ENCODE data around the gene PCSK4. TPM values are rescaled to one million over a fixed set of nuclear protein-coding genes. Genes with fewer than 3 reads are reported as not detected.

PCSK4 gene
- total and polyA plus RNA-seq, 9 of the 15 experiments (the other 6 are each of a cell fraction or from before 2014, with no cell fraction given) = 0.01 to 9.1 (median 2.1) TPM; not detected in 1

GRCh38 chr19:1507763-1508506 lies 17.8 kb upstream of the PCSK4 start (continued):
- TF ChIP-seq ATF1 (CRISPR knock-in tag; IDR thresholded peaks at IDR 0.05) (peak; percentile 52; the same call in 1 of the 2 replicates), ATF1 (tag; IDR thresholded peaks at IDR 0.05) (peak; percentile 97), KAT2B (IDR thresholded peaks at IDR 0.05; ENCODE audit: low read depth, low read length) (no peak), ARID2 (IDR thresholded peaks at IDR 0.05) (no peak), TARDBP (IDR thresholded peaks at IDR 0.05) (peak; percentile 31; the same call in 1 of the 2 replicates), ZNF707 (CRISPR knock-in tag; conservative IDR thresholded peaks at IDR 0.05) (no peak), SIN3A (IDR thresholded peaks at IDR 0.05; ENCODE audit: borderline replicate concordance in 2 of 2, control insufficient read depth in 1 of 2, low read depth in 2 of 2, low read length in 2 of 2) (0 out of 4 replicates have a peak, but pooled peaks of 1 of the 2 experiments have one; percentile 76), TFAM (CRISPR knock-in tag; conservative IDR thresholded peaks at IDR 0.05) (no peak), NFYB (IDR thresholded peaks at IDR 0.05; ENCODE audit: extremely low read depth, insufficient read length) (peak; percentile 99), U2AF1 (optimal IDR thresholded peaks at IDR 0.05; ENCODE audit: low read depth, low read length) (no peak), FOXM1 (IDR thresholded peaks at IDR 0.05; ENCODE audit: low read depth) (peak; percentile 98), FOXM1 (CRISPR knock-in tag; IDR thresholded peaks at IDR 0.05; ENCODE audit: low read depth) (no peak; the same call in 1 of the 2 replicates), ZFP91 (CRISPR knock-in tag; IDR thresholded peaks at IDR 0.05) (peak; percentile 100), NFATC3 (IDR thresholded peaks at IDR 0.05) (no peak), RBM22 (IDR thresholded peaks at IDR 0.05; ENCODE audit: low read depth, low read length, poor library complexity, severe bottlenecking) (no peak), ZNF143 (CRISPR knock-in tag; IDR thresholded peaks at IDR 0.05) (no peak), E2F8 (IDR thresholded peaks at IDR 0.05; ENCODE audit: low read depth, partially characterized antibody) (peak; percentile 76), JUN (IDR thresholded peaks at IDR 0.05; ENCODE audit: borderline replicate concordance, low read depth, low read length) (no peak), JUN (CRISPR knock-in tag; IDR thresholded peaks at IDR 0.05; ENCODE audit: borderline replicate concordance) (no peak), ZNF57 (CRISPR knock-in tag; IDR thresholded peaks at IDR 0.05) (0 out of 2 replicates have a peak, but pooled peaks have one; percentile 49), UBTF (IDR thresholded peaks at IDR 0.05; ENCODE audit: borderline replicate concordance in 1 of 2, low read depth in 2 of 2, low read length in 2 of 2) (no peak), ZFPM2 (CRISPR knock-in tag; IDR thresholded peaks at IDR 0.05) (0 out of 2 replicates have a peak, but pooled peaks have one; percentile 62)
